ENCODE measurements around the gene STXBP6. TPM values are rescaled to one million over a fixed set of nuclear protein-coding genes. Genes with fewer than 3 reads are reported as not detected.

Gene STXBP6
- total RNA-seq, 1 experiment from 2014 or later: 0.27 TPM

- Histone ChIP-seq H4K20me1 (ENCODE audit: insufficient read depth) (no peaks in the 10 kb centered on the region), H2AFZ (ENCODE audit: low read depth, low read length, poor library complexity, severe bottlenecking) (no peak overlapping the region), H3K79me2 (ENCODE audit: insufficient read depth, low read length) (no peaks in the 10 kb centered on the region), H3K4me2 (ENCODE audit: low read length) (no peak overlapping the region), H3K4me1 (ENCODE audit: control insufficient read depth in 1 of 2, insufficient read depth in 2 of 2, low read length in 2 of 2) (no peaks in the 10 kb centered on the region), H3K9me3 (ENCODE audit: control insufficient read depth in 1 of 2, insufficient read depth in 1 of 2, low read depth in 1 of 2, low read length in 2 of 2) (peaks cover 0 to 12% of the 10 kb centered on the region in 2 experiments; a peak in 1 of 4 replicates), H3K27me3 (ENCODE audit: insufficient read depth, low read length) (no peaks in the 10 kb centered on the region), H3K4me3 (replicated peaks in 1 of 2; ENCODE audit: low read depth in 1 of 2, low read length in 2 of 2) (no peak overlapping the region), H3K36me3 (ENCODE audit: control insufficient read depth in 1 of 2, insufficient read depth in 2 of 2, low read length in 2 of 2) (no peaks in the 10 kb centered on the region), H3K27ac (ENCODE audit: low read depth, low read length) (no peak overlapping the region), H3K9ac (ENCODE audit: low read length) (no peak overlapping the region), H3K9me2 (ENCODE audit: insufficient read depth) (no peaks in the 10 kb centered on the region)
- ChIA-PET CTCF (no interaction called here), POLR2A (no interaction called here), RAD21 (ENCODE audit: low non-redundant PET in 1 of 2, low total read pairs in 2 of 2, uncharacterized antibody in 2 of 2, unreplicated experiment in 2 of 2) (no interaction called here)
- ATAC-seq (no peak), DNase-seq (ENCODE audit: low read depth, low spot score) (no peak)
- intact Hi-C loops (cut with micrococcal nuclease): no loop called here
- BruUV-seq (replicated peaks): no TSS peak
- TF ChIP-seq EZH2 (IDR thresholded peaks at IDR 0.05) (no peak), SRF (IDR thresholded peaks at IDR 0.05; ENCODE audit: low read depth) (no peak), SP1 (IDR thresholded peaks at IDR 0.05; ENCODE audit: low read depth) (no peak), FOSL1 (IDR thresholded peaks at IDR 0.05; ENCODE audit: low read depth) (no peak), CEBPB (IDR thresholded peaks at IDR 0.05; ENCODE audit: low read depth) (no peak), CTCF (IDR thresholded peaks at IDR 0.05 in 2 of 3, conservative IDR thresholded peaks at IDR 0.05 in 1 of 3; ENCODE audit: borderline replicate concordance in 1 of 3, insufficient read depth in 1 of 3, low read depth in 2 of 3, low read length in 2 of 3) (no peak), TCF7L2 (IDR thresholded peaks at IDR 0.05; ENCODE audit: borderline replicate concordance, extremely low read depth, insufficient read depth, insufficient read length) (no peak), EGR1 (IDR thresholded peaks at IDR 0.05; ENCODE audit: low read depth) (no peak), JUND (IDR thresholded peaks at IDR 0.05) (no peak), ELF1 (IDR thresholded peaks at IDR 0.05; ENCODE audit: borderline replicate concordance, low read depth) (no peak), ZFX (IDR thresholded peaks at IDR 0.05) (no peak), RAD21 (IDR thresholded peaks at IDR 0.05; ENCODE audit: low read depth) (no peak), MAX (IDR thresholded peaks at IDR 0.05) (no peak)
These were observed 95.3 kb downstream of the STXBP6 start for GRCh38 chr14:24954700-24955037.

Measured in HCT116 (cell line).